GM13977 (cell line): Measurements from ENCODE around the gene BACE1-AS.

Experiments used
- DNase-seq: peaks from one replicate; pipeline ENCODE4 v3.0.0; 2012; ENCODE audit warnings: low spot score
- CTCF ChIP-seq: IDR thresholded peaks from 2 replicates; pipeline ENCODE4 v1.5.1; 2012; ENCODE audit warnings: mild to moderate bottlenecking, control low read depth; ENCODE audit not compliant: insufficient read depth; ENCODE audit errors: extremely low read depth, missing control alignments
- in situ Hi-C: fragments of 300-500 bp; cut with MboI; formaldehyde crosslinking; loops from one replicate; pipeline ENCODE4 v1.12.0; 2022; ENCODE audit warnings: low sequenced_read_pairs, low pct_unique_long_range_greater_than_20kb, mixed read lengths, inconsistent platforms; ENCODE audit not compliant: unreplicated experiment

The BACE1-AS gene

DNA sequence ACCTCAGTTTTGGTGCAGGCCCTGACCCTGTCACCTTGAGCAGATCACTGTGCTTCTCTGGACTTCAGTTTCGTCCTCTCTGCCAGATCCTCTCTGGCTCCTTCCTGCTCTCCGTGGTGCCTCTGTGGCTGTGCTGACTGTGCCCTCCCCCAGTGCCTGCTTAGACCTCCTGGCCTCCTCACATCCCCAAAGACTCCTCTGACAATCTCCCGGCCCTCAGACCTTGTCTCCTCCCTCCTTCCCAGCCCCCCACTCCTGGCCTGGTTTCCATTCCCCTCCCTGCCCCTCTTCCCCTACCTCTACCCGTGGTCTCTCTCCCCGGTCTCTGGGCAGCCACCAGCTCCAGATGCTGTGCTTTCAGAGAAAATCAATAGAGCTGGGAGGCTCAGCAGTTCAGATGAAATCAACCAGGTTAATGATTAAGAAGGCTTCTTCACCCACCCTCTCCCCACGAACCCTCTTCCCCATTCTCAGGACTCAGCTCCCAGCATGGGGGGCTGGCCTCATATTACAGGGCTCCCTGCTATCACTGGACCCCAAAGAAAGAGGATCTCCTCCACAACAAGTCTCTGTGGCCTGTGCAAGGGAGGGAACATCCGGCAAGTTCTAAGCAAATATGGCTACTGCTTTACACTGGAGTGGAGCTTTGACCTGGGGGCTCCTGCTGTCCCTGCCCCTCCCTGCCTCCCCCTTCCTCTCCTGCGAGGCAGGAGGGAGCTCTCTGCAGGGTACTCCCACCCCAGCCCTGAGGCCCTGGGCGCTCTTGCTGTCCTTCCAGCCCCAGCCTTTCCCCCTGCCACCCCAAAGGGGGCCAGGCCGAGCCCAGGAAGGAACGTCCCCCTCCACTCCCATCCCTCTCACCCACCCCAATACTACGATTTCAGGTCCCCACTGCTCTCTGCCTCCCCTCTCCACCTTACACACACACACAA is 8.5 kb downstream of the BACE1-AS start:
- no peak for DNase-seq
- in situ Hi-C loops: loop anchor here (10.0 kb wide), 1 partner anchor 65 kb away; the partner anchor contains the start of genes PCSK7 and RNF214
- no peak for TF ChIP-seq CTCF

GRCh38 chr11:117300283-117300663 is 9.1 kb downstream of the BACE1-AS start:
- DNase-seq: no peak
- in situ Hi-C loops: no loop called here
- no peak for TF ChIP-seq CTCF

DNA sequence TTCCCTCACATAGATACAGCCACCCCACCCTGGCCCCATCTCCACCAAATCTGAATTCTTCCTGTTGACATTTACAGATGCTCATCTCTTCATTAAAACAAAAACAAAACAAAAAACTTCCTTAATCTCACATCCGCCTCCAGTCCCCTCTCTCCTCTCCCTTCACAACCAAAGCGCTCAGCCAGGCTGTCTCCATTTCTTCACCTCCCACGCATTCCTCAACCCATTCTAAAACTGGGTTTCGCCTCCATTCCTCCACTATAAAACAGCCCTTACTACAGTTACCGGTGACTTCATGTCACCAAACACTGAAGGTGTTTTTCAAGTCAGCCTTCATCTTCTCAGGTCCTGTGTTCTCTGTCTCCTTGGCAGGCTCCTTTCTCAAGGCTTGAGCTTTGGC is 9.6 kb downstream of the BACE1-AS start:
- in situ Hi-C loops: no loop called here
- TF ChIP-seq CTCF: no peak
- no peak for DNase-seq

DNA sequence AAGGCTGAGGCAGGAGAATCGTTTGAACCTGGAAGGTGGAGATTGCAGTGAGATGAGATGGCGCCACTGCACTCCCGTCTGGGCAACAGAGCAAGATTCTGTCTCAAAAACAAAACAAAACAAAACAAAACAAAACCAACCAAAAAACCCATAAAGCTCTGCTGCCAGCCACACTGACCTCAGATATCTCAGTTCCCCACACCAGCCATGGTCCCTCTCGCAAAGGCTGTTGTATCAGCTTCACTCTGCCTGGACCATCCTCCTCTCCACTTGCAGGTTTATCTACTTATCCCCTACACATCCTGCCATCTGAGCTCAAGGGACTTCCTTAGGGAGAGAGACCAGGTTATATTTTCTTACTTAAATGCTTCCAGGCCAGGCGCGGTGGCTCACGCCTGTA is 11.1 kb downstream of the BACE1-AS start:
- no peak for DNase-seq
- TF ChIP-seq CTCF: no peak
- in situ Hi-C loops: no loop called here

DNA sequence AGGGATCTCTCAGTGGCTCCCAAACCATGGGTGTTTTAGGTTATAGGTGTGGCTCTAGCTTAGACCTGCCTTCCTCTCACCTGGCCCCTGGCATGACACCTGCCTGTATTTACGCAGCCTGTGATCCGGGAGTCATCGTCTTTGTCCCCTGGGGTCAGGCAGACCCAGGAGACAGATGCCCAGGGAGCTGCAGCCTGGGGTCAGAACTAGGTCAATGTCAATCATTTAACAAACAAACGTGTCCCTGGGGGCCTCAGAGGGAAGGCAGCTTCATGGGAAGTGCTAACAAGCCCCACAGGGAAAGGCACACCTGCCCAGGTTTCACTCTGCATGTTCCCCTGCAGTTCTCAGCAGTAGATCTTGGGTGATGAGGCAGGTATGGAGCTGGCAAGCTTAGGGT is 12.0 kb downstream of the BACE1-AS start:
- no peak for TF ChIP-seq CTCF
- no peak for DNase-seq
- in situ Hi-C loops: no loop called here

DNA sequence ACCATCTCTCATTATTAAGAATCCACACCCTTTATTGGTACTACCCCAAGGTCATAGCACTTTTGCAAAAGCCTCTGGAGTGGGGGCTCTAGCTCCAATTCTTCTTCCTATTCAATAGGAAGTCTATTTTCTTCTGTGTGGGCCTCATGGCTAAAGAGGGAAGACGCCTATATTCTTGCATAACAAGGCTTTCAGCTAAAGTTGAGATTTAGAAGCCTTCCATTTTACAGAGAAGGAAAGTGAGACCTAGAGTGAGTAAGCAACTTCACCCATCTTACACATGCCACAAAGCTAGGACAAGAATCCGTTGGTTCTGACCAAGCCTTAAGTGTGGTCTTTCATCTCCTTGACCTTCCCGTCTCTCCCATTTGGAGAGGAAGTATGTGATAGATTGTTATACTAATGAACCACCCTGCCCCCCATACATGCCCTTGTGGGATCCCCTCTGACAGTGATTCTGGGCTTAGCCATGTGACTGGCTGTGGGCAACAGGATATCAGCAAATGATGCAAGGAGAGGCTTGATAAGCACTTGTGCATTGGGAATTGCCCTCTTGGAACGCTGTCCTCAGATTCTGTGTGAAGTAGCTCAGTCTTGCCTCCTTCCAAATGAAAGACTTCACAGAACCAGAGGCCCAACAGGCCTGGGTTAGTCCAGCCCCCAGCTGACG is 12.6 kb downstream of the BACE1-AS start:
- TF ChIP-seq CTCF: no peak
- no peak for DNase-seq
- in situ Hi-C loops: no loop called here
